H9 (cell line): ENCODE results near the gene TMEM164. TPM values are rescaled to one million over a fixed set of nuclear protein-coding genes. Genes with fewer than 3 reads are reported as not detected.

ENCODE experiments used
- DNase-seq: peaks from one replicate; pipeline ENCODE4 v3.0.0-alpha.2; 2017
- H2AFZ ChIP-seq: one replicate; pipeline ENCODE4 v1.6.1; 2013; ENCODE audit warnings: mild to moderate bottlenecking, low read length, control low read depth, moderate library complexity
- H2AK5ac ChIP-seq: 2 replicates; pipeline ENCODE4 v1.6.1; 2013; ENCODE audit warnings: low read length, control low read depth, mixed read lengths; ENCODE audit not compliant: insufficient read length
- H2BK120ac ChIP-seq: one replicate; pipeline ENCODE4 v1.6.1; 2013; ENCODE audit warnings: low read depth, mild to moderate bottlenecking, low read length, control low read depth, inconsistent platforms; ENCODE audit not compliant: poor library complexity, severe bottlenecking
- H2BK12ac ChIP-seq: 2 replicates; pipeline ENCODE4 v1.6.1; 2013; ENCODE audit warnings: low read length, control low read depth, mixed read lengths, low read depth; ENCODE audit not compliant: insufficient read length
- H2BK15ac ChIP-seq: 2 replicates; pipeline ENCODE4 v1.6.1; 2013; ENCODE audit warnings: low read depth, low read length, control low read depth
- H2BK20ac ChIP-seq: one replicate; pipeline ENCODE4 v1.6.1; 2013; ENCODE audit warnings: low read depth, mild to moderate bottlenecking, low read length, control low read depth, inconsistent platforms; ENCODE audit not compliant: poor library complexity, severe bottlenecking
- H2BK5ac ChIP-seq: 2 replicates; pipeline ENCODE4 v1.6.1; 2013; ENCODE audit warnings: low read length, control low read depth, mixed read lengths; ENCODE audit not compliant: insufficient read length
- H3K14ac ChIP-seq: 2 replicates; pipeline ENCODE4 v1.6.1; 2013; ENCODE audit warnings: low read length, control low read depth; ENCODE audit not compliant: insufficient read depth
- H3K18ac ChIP-seq: 2 replicates; pipeline ENCODE4 v1.6.1; 2013; ENCODE audit warnings: low read depth, mild to moderate bottlenecking, mixed read lengths, low read length, control low read depth; ENCODE audit not compliant: insufficient read length
- H3K23ac ChIP-seq: 2 replicates; pipeline ENCODE4 v1.6.1; 2013; ENCODE audit warnings: low read length, control low read depth, mixed read lengths, low read depth; ENCODE audit not compliant: insufficient read length
- H3K23me2 ChIP-seq: 2 replicates; pipeline ENCODE4 v1.6.1; 2013; ENCODE audit warnings: low read depth, mild to moderate bottlenecking, mixed read lengths, low read length, control low read depth; ENCODE audit not compliant: insufficient read length, poor library complexity, severe bottlenecking
- H3K27ac ChIP-seq: 2 replicates; pipeline ENCODE4 v1.5.1; 2013; ENCODE audit warnings: low read length, control low read depth, mixed read lengths, low read depth; ENCODE audit not compliant: insufficient read length
- H3K27me3 ChIP-seq: 2 replicates; pipeline ENCODE4 v1.6.1; 2013; ENCODE audit warnings: low read length, control low read depth, inconsistent platforms; ENCODE audit not compliant: insufficient read depth
- H3K4ac ChIP-seq: 2 replicates; pipeline ENCODE4 v1.6.1; 2013; ENCODE audit warnings: low read depth, mild to moderate bottlenecking, control low read depth, inconsistent platforms, low read length, moderate library complexity
- H3K4me1 ChIP-seq: 2 replicates; pipeline ENCODE4 v1.6.1; 2013; ENCODE audit warnings: low read length, control low read depth, inconsistent platforms; ENCODE audit not compliant: insufficient read depth
- H3K4me2 ChIP-seq: 2 replicates; pipeline ENCODE4 v1.6.1; 2013; ENCODE audit warnings: low read length, control low read depth, mixed read lengths; ENCODE audit not compliant: insufficient read length, insufficient read depth
- H3K56ac ChIP-seq: 2 replicates; pipeline ENCODE4 v1.6.1; 2013; ENCODE audit warnings: low read depth, mild to moderate bottlenecking, mixed read lengths, low read length, control low read depth; ENCODE audit not compliant: insufficient read length
- H3K79me1 ChIP-seq: 2 replicates; pipeline ENCODE4 v1.6.1; 2013; ENCODE audit warnings: low read depth, mild to moderate bottlenecking, moderate library complexity, low read length, control low read depth, inconsistent platforms; ENCODE audit not compliant: insufficient read depth, poor library complexity, severe bottlenecking
- H3K79me2 ChIP-seq: 2 replicates; pipeline ENCODE4 v1.6.1; 2013; ENCODE audit warnings: low read length, control low read depth, inconsistent platforms; ENCODE audit not compliant: insufficient read depth
- H3K9ac ChIP-seq: 2 replicates; pipeline ENCODE4 v1.6.1; 2013; ENCODE audit warnings: low read length, control low read depth, mixed read lengths; ENCODE audit not compliant: insufficient read length; ENCODE audit errors: extremely low read depth
- H3K9me3 ChIP-seq: one replicate; pipeline ENCODE4 v1.6.1; 2013; ENCODE audit warnings: low read depth, low read length, inconsistent platforms; ENCODE audit not compliant: control insufficient read depth
- H3T11ph ChIP-seq: one replicate; pipeline ENCODE4 v1.6.1; 2013; ENCODE audit warnings: mild to moderate bottlenecking, low read length, control low read depth, inconsistent platforms
- H4K20me1 ChIP-seq: one replicate; pipeline ENCODE4 v1.6.1; 2013; ENCODE audit not compliant: control insufficient read depth, insufficient read length, insufficient read depth
- H4K5ac ChIP-seq: 2 replicates; pipeline ENCODE4 v1.6.1; 2013; ENCODE audit warnings: low read depth, mild to moderate bottlenecking, mixed read lengths, low read length, control low read depth; ENCODE audit not compliant: insufficient read length
- H4K8ac ChIP-seq: replicated peaks from 2 replicates; pipeline ENCODE4 v1.6.1; 2013; ENCODE audit warnings: low read length, control low read depth, mixed read lengths, low read depth; ENCODE audit not compliant: insufficient read length
- H4K91ac ChIP-seq: 2 replicates; pipeline ENCODE4 v1.6.1; 2013; ENCODE audit warnings: low read depth, mild to moderate bottlenecking, moderate library complexity, mixed read lengths, low read length, control low read depth; ENCODE audit not compliant: insufficient read length
- H3K27ac Mint-ChIP-seq, 3 experiments: 2 replicates in 2 of 3; 3 replicates in 1 of 3; pipeline ENCODE4 v1.8.0; 2020 to 2021; ENCODE audit warnings: mixed read lengths in 3 of 3, mild to moderate bottlenecking in 1 of 3, moderate library complexity in 1 of 3
- H3K27me3 Mint-ChIP-seq: 2 replicates; pipeline ENCODE4 v1.8.0; 2021; ENCODE audit warnings: low read depth, mild to moderate bottlenecking, moderate library complexity, mixed read lengths
- H3K36me3 Mint-ChIP-seq, 3 experiments: 2 replicates in 2 of 3; 3 replicates in 1 of 3; pipeline ENCODE4 v1.8.0; 2020 to 2021; ENCODE audit warnings: low read depth in 3 of 3, mixed read lengths in 3 of 3; ENCODE audit not compliant: insufficient read depth in 1 of 3
- H3K4me1 Mint-ChIP-seq, 2 experiments: 2 replicates each; pipeline ENCODE4 v1.8.0; 2020; ENCODE audit warnings: mixed read lengths in 2 of 2
- H3K4me3 Mint-ChIP-seq, 2 experiments: 2 replicates in 1 of 2; 3 replicates in 1 of 2; pipeline ENCODE4 v1.8.0; 2020 to 2021; ENCODE audit warnings: mild to moderate bottlenecking in 2 of 2, mixed read lengths in 2 of 2, moderate library complexity in 1 of 2
- H3K9me3 Mint-ChIP-seq, 2 experiments: 2 replicates in 1 of 2; 3 replicates in 1 of 2; pipeline ENCODE4 v1.8.0; 2020; ENCODE audit warnings: mild to moderate bottlenecking in 2 of 2, mixed read lengths in 2 of 2, moderate library complexity in 1 of 2
- WGBS: extraction: QIAGEN DNeasy Blood & Tissue Kit; methylation state at CpG from one replicate; pipeline ENCODE4 v1.1.7; 2013; ENCODE audit warnings: missing lambda C conversion rate, low lambda C conversion rate, mixed read lengths; ENCODE audit not compliant: insufficient read length; ENCODE audit errors: extremely low coverage; 5-methylcytosine and 5-hydroxymethylcytosine counted together
- total RNA-seq: library from RNA; stranded (reverse); gene quantifications from 2 replicates; pipeline ENCODE4 v1.2.1, GENCODE V29; 2021
- TF ChIP-seq, protein P1 (sequence below): fragments of 200-600 bp; sonication (generic); conservative IDR thresholded peaks from 3 replicates; pipeline ENCODE4 v1.8.0; 2021; ENCODE audit warnings: antibody characterized with exemption, mild to moderate bottlenecking

The TMEM164 gene
- total RNA-seq, 1 experiment from 2014 or later, result 30.4 TPM

GRCh38 chrX:110060846-110061537 lies 58.1 kb downstream of the TMEM164 start:
- Histone ChIP-seq H3T11ph (no peak overlapping the region), H4K5ac (no peak overlapping the region), H4K91ac (no peak overlapping the region), H4K8ac (no peak overlapping the region), H3K27ac (no peak overlapping the region), H3K14ac (no peak overlapping the region), H3K9me3 (no peaks in the 10 kb centered on the region), H3K23ac (no peak overlapping the region), H4K20me1 (no peaks in the 10 kb centered on the region), H2BK20ac (no peak overlapping the region), H3K4me2 (no peak overlapping the region), H2AFZ (no peak overlapping the region), H3K27me3 (no peaks in the 10 kb centered on the region), H2AK5ac (no peak overlapping the region), H2BK12ac (no peak overlapping the region), H3K23me2 (no peaks in the 10 kb centered on the region), H3K79me1 (no peaks in the 10 kb centered on the region), H2BK15ac (no peak overlapping the region), H2BK5ac (no peak overlapping the region), H3K4me1 (no peaks in the 10 kb centered on the region), H2BK120ac (no peak overlapping the region), H3K79me2 (no peaks in the 10 kb centered on the region), H3K9ac (no peak overlapping the region), H3K18ac (no peak overlapping the region), H3K4ac (no peak overlapping the region), H3K56ac (no peak overlapping the region)
- WGBS, result no CpG with 5 or more reads among the region's 1 CpG
- H3K9me3 Mint-ChIP-seq, result no peaks in the 10 kb centered on the region
- TF ChIP-seq, protein P1, sequence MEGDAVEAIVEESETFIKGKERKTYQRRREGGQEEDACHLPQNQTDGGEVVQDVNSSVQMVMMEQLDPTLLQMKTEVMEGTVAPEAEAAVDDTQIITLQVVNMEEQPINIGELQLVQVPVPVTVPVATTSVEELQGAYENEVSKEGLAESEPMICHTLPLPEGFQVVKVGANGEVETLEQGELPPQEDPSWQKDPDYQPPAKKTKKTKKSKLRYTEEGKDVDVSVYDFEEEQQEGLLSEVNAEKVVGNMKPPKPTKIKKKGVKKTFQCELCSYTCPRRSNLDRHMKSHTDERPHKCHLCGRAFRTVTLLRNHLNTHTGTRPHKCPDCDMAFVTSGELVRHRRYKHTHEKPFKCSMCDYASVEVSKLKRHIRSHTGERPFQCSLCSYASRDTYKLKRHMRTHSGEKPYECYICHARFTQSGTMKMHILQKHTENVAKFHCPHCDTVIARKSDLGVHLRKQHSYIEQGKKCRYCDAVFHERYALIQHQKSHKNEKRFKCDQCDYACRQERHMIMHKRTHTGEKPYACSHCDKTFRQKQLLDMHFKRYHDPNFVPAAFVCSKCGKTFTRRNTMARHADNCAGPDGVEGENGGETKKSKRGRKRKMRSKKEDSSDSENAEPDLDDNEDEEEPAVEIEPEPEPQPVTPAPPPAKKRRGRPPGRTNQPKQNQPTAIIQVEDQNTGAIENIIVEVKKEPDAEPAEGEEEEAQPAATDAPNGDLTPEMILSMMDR, result no peak
- H3K4me1 Mint-ChIP-seq, result peaks cover 0 to 2% of the 10 kb centered on the region in 2 experiments; a peak in 2 of 4 replicates
- DNase-seq, result no peak
- no peaks in the 10 kb centered on the region for H3K36me3 Mint-ChIP-seq
- H3K27me3 Mint-ChIP-seq, result no peaks in the 10 kb centered on the region; the same call in 1 of the 2 replicates
- no peak overlapping the region for H3K27ac Mint-ChIP-seq
- H3K4me3 Mint-ChIP-seq, result no peak overlapping the region
